ENCODE data around the gene TLX1. TPM values are rescaled to one million over a fixed set of nuclear protein-coding genes. Genes with fewer than 3 reads are reported as not detected.
"Not testable (repeated sequence)": the region's sequence is repeated elsewhere in the genome, so short reads cannot be mapped to it uniquely, and the experiment has no call there.

TLX1 gene
- total RNA-seq, 1 donor from 2014 or later = 0.33 TPM

DNA sequence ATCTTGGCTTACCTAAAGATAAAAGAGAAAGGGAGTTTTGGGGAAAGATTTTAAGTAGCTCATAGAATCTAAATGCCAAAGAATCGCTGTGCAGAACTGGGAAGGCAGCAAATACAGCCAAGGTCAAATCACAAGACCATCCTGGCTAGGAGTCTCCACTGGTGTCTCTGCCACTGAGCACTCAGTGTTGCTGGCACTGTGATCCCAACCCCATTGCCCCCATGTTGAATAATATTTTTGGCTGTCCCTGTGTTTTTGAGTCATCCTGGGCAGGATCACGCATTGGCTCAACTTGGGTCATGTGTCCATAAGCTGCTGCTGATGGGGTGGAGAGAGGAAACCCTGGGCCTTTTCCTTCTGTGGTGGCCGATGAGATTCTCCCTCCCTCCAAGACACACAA lies 21.2 kb downstream of the TLX1 start:
- peaks cover 92% of the 10 kb centered on the region for H3K27me3 Mint-ChIP-seq (ENCODE audit: low read depth)
- H3K27ac Mint-ChIP-seq (ENCODE audit: unreplicated experiment) = no peak overlapping the region
- DNase-seq (ENCODE audit: low read depth, low spot score) = no peak
- H3K36me3 Mint-ChIP-seq (ENCODE audit: low read depth) = peaks cover 5% of the 10 kb centered on the region
- no peaks in the 10 kb centered on the region for H3K4me1 Mint-ChIP-seq
- TF ChIP-seq, protein P1, sequence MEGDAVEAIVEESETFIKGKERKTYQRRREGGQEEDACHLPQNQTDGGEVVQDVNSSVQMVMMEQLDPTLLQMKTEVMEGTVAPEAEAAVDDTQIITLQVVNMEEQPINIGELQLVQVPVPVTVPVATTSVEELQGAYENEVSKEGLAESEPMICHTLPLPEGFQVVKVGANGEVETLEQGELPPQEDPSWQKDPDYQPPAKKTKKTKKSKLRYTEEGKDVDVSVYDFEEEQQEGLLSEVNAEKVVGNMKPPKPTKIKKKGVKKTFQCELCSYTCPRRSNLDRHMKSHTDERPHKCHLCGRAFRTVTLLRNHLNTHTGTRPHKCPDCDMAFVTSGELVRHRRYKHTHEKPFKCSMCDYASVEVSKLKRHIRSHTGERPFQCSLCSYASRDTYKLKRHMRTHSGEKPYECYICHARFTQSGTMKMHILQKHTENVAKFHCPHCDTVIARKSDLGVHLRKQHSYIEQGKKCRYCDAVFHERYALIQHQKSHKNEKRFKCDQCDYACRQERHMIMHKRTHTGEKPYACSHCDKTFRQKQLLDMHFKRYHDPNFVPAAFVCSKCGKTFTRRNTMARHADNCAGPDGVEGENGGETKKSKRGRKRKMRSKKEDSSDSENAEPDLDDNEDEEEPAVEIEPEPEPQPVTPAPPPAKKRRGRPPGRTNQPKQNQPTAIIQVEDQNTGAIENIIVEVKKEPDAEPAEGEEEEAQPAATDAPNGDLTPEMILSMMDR (conservative IDR thresholded peaks at IDR 0.05) = no peak
- peaks cover 7% of the 10 kb centered on the region for H3K9me3 Mint-ChIP-seq
- H3K4me3 Mint-ChIP-seq = no peak overlapping the region

DNA sequence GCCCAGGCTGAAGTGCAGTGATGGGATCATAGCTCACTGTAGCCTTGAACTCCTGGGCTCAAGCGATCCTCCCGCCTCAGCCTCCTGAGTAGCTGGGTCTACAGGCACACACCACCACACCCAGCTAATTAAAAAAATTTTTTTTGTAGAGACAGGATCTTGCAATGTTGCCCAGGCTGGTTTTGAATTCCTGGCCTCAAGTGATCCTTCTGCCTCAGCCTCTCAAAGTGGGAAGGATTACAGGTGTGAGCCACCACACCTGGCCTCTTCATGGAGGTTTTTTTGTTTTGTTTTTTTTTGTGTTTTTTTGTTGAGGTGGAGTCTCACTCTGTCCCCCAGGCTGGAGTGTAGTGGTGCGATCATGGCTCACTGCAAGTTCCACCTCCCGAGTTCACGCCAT lies 23.4 kb downstream of the TLX1 start:
- peaks cover 94% of the 10 kb centered on the region for H3K27me3 Mint-ChIP-seq (ENCODE audit: low read depth)
- H3K36me3 Mint-ChIP-seq (ENCODE audit: low read depth); H3K4me1 Mint-ChIP-seq; H3K27ac Mint-ChIP-seq (ENCODE audit: unreplicated experiment); H3K4me3 Mint-ChIP-seq; H3K9me3 Mint-ChIP-seq; DNase-seq (ENCODE audit: low read depth, low spot score): not testable (repeated sequence)

DNA sequence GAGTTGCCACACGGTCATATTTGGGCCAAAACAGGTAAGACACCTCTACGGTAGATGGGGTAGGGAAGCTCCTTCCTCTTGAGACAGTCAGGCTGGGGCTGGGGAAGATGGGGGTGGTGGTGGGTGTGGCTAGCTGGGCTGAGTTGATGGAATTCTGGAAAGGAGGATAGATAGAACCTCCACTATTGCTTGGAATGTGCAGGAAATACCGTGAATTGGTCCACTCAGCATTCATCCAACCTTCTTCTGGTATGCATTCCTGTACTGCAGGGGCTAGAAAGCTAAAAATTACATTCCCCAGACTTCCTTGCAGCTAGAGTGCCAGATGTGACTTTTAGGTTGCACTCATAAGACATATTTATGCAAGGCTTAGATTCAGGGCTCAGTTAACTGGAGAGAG lies 24.8 kb downstream of the TLX1 start:
- Mint-ChIP-seq H3K36me3 (ENCODE audit: low read depth) (no peaks in the 10 kb centered on the region), H3K27ac (ENCODE audit: unreplicated experiment) (no peak overlapping the region), H3K4me3 (no peak overlapping the region), H3K4me1 (no peaks in the 10 kb centered on the region), H3K27me3 (ENCODE audit: low read depth) (peaks cover 94% of the 10 kb centered on the region), H3K9me3 (no peaks in the 10 kb centered on the region)
- DNase-seq (ENCODE audit: low read depth, low spot score) = no peak
- TF ChIP-seq, protein P1 (conservative IDR thresholded peaks at IDR 0.05) = no peak

DNA sequence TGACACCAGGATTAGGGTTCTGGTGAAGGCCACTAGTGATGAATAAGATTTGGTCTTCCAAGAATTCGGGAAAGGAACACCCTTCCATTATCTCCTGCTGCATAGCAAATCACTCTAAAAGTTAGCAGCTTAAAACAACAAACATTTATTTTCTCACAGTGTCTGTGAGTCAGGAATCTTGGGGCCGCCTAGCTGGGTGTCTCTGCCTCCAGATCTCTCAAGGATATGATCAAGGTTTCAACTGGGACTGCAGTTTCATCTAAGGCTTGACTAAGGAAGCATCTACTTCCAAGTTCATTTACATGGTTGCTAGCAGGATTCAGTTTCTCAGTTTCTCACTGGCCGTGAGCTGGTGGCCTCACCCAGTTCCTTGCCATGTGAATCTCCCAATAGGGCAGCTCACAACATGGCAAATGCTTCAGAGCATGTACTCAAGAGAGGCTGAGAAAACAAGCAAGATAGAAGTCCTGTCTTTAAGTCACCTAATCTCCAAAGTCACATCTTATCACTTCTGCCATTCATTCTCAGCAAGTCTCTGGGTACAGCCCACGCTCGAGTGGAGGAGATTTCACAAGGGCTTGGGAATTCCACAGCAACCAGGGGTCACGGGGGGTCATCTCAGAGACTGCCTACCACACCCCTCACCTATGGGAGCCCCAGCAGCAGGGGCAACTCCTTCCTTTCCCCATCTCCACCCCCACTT lies 26.8 kb downstream of the TLX1 start:
- TF ChIP-seq, protein P1 (conservative IDR thresholded peaks at IDR 0.05) = no peak
- Mint-ChIP-seq H3K36me3 (ENCODE audit: low read depth) (no peaks in the 10 kb centered on the region), H3K27me3 (ENCODE audit: low read depth) (peaks cover 94% of the 10 kb centered on the region), H3K9me3 (no peaks in the 10 kb centered on the region), H3K4me1 (peaks cover 7% of the 10 kb centered on the region), H3K27ac (ENCODE audit: unreplicated experiment) (no peak overlapping the region), H3K4me3 (no peak overlapping the region)
- no peak for DNase-seq (ENCODE audit: low read depth, low spot score)

DNA sequence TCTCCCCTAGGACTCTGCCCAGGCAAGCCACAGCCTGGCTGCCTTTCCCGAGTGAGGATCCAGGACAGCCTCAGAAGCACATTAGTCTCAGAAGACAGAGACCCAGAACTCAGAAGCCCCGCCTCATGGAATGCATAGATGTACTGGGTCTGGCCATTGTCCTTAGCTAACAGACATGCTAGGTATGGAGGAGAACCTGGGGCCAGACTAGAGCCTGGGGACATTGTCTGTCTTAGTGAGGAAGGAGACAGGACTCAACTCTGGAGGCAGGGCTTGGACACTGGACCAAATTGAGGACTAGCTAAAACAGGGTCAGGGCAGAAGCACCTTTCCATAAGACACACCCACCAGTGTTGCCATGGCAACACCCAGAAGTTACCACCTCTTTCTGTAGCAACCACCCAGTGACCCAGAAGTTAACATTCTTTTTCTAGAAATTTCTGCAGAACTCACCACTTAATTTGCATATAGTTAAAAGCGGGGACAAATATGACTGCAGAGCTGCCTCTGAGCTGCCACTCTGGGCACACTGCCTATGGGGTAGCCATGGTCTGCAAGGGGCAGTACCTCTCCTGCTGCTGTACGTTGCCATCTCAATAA lies 27.5 kb downstream of the TLX1 start:
- DNase-seq (ENCODE audit: low read depth, low spot score) = no peak
- no peaks in the 10 kb centered on the region for H3K9me3 Mint-ChIP-seq
- no peak overlapping the region for H3K4me3 Mint-ChIP-seq
- H3K27me3 Mint-ChIP-seq (ENCODE audit: low read depth) = peaks cover 95% of the 10 kb centered on the region
- H3K27ac Mint-ChIP-seq (ENCODE audit: unreplicated experiment) = no peak overlapping the region
- H3K4me1 Mint-ChIP-seq = peaks cover 7% of the 10 kb centered on the region
- H3K36me3 Mint-ChIP-seq (ENCODE audit: low read depth) = no peaks in the 10 kb centered on the region
- TF ChIP-seq, protein P1 (conservative IDR thresholded peaks at IDR 0.05) = no peak
